NCI-H1092 (cell line): ENCODE results near the gene GSTA5.
"Not testable (repeated sequence)": the region's sequence is repeated elsewhere in the genome, so short reads cannot be mapped to it uniquely, and the experiment has no call there.

Experiments used
- DNase-seq: peaks from one replicate; lab custom pipeline; 2025; lab: John Stamatoyannopoulos, UW

Gene GSTA5

DNA sequence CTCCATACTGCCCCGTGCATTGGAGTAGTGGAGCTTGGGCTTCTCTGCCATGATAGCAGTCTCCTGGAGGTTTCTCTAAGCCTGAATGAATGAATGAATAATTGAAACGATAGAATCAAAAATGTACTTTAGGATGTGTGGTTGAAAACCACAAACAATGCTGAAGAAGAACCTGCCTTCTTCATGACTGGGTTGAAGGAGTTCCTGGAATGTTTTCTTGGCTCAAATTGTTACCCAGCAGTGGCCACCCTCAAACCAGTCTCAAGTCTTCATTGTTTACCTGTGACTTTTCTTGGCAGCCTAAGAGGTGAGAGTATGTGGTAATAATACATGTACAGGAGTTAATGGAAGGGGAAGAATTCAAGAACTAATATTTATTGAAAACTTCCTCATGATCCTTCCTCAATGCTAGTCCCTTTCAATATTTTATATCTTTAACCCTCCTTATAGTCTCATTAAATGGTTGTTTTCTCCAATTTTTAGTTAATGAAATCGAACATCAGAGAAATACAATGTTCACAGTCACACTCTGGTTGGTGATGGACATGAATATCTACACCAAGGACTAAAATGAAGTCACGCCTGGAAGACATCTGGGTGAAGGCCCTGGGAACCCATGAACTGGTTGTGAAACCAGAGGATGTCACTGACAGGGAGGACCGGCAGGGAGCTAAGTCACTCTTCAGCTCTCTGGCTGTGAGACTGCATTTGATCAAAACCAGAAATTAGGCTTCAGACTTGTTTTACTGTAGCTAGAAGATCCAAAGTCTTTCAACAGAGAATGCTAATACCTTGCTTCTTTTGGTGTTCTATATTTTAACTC is at the start of gene GSTA5:
GSTA5 (minus strand) TSS at position 51 of the 823 bp plus-strand sequence.
- no peak for DNase-seq

DNA sequence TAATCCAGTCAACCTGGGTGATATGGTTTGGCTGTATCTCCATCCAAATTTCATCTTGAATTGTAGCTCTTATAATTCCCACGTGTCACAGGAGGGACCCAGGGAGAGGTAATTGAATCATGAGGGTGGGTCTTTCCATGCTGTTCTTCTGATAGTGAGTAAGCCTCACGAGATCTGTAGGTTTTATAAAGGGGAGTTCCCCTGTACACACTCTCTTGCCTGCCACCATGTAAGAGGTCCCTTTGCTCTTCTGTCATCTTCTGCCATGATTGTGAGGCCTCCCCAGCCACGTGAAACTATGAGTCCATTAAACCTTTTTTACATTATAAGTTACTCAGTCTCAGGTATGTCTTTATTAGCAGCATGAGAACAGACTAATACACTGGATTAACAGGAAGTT is 49.4 kb upstream of the GSTA5 start:
- DNase-seq: no peak

- DNase-seq: no peak
Measured at GRCh38 chr6:52887910-52888524, 47.4 kb upstream of the GSTA5 start.

DNA sequence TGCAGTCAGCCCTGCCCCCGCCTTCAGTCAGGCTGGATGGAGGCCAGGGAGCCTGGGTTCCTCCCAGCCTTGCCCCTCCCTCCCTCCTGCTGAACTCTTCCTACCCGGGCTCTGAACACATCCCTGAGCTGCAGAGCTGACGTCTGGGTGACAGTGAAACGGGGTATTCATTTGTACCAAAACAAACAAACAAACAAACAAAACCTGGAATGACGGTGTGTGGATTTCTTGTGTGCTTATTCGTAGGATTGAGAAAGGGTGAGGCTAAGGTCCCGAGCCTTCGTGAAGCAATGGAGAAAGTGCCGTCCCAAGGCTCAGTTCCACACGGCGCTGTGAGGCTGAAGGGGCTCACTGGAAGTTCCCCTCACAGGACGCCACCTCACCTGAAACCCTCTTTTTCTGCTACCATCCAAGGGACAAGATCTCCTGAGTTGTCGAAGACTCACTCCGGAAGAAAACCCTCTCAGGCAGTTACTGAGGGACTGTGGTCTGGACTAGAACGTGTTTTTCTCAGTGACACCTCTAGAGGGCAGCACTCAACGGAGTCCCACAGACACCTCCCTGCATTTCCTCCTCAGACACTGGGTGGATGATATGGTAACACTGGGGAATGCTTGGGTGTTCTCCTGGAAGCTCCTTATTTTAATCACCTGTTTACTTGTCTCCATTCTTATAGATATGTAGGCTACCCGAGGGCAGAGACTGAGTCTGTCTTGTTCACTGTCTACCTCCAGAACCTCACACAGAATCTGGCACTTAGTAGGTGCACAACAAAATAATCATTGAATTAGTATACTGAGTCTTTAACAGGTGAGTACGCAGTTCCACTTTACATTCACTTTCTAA is 41.6 kb upstream of the GSTA5 start:
- DNase-seq: peak; percentile 40

GRCh38 chr6:52881662-52881995 is 41.0 kb upstream of the GSTA5 start:
- no peak for DNase-seq

- no peak for DNase-seq
Measured at GRCh38 chr6:52877786-52878185, 37.2 kb upstream of the GSTA5 start.

DNA sequence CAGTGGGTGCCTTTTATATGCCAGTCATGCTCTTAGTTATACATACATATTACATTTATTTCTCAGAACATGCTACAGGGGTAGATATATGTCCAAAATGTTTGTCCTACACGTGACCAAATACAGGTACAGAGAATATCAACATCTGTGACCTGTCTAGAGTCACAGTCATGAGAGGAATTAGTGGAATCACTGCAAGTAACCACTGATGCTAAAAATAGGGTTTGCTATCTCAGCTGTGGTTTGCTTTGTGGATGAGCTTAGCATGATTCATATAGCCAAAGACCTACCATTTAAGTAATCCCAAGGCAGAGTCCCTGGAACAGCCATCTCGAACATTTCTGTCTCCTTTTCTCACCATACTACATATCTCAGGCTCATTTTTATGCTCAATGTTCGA is 36.6 kb upstream of the GSTA5 start:
- DNase-seq: no peak

GRCh38 chr6:52876056-52876787 is 35.6 kb upstream of the GSTA5 start:
- no peak for DNase-seq

GRCh38 chr6:52872031-52872430 is 31.4 kb upstream of the GSTA5 start:
- no peak for DNase-seq

DNA sequence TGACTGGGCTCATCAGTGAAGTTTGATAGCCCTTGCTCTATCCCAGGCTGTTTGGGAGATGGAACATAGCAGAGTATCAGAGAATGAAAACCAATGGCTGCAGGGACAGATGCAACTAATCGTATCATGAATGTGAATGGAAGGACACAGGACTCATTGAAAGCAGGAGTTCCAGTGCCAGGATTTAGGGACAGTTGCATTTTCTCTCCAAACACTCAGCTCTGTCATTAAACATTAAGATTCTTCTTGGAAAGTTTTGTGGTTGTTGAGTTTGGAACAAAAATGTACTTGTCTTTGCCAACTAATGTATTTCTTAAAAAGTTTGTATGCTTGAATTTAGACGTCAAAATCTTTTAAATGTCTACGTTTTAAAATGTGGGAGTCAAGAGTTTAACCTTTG is 31.0 kb upstream of the GSTA5 start:
- DNase-seq: no peak

DNA sequence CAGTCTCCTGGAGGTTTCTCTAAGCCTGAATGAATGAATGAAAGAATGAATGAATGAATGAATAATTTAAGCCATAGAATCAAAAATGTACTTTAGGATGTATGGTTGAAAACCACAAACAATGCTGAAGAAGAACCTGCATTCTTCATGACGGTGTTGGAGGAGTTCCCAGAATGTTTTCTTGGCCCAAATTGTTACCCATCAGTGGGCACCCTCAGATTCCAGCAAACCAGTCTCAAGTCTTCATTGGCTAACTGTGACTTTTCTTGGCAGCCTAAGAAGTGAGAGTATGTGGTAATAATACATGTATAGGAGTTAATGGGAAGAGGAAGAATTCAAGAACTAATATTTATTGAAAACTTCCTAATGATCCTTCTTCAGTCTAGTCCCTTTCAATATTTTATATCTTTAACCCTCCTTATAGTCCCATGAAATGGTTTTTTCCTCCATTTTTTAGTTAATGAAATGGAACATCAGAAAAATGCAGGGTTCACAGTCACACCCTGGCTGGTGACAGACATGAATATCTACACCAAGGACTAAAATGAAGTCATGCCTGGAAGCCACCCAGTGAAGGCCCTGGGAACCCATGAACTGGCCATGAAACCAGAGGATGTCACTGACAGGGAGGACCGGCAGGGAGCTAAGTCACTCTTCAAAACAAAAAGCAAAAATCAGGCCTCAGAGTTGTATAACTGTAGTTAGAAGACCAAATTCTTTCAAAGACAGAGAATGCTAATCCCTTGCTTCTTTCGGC is 29.9 kb upstream of the GSTA5 start:
- DNase-seq: not testable (repeated sequence)

GRCh38 chr6:52868899-52869298 is 28.3 kb upstream of the GSTA5 start:
- not testable (repeated sequence) for DNase-seq

GRCh38 chr6:52868240-52868639 is 27.6 kb upstream of the GSTA5 start:
- DNase-seq: no peak

GRCh38 chr6:52861151-52861550 is 20.5 kb upstream of the GSTA5 start:
- not testable (repeated sequence) for DNase-seq

- no peak for DNase-seq
Measured at GRCh38 chr6:52858416-52858815, 17.8 kb upstream of the GSTA5 start.

DNA sequence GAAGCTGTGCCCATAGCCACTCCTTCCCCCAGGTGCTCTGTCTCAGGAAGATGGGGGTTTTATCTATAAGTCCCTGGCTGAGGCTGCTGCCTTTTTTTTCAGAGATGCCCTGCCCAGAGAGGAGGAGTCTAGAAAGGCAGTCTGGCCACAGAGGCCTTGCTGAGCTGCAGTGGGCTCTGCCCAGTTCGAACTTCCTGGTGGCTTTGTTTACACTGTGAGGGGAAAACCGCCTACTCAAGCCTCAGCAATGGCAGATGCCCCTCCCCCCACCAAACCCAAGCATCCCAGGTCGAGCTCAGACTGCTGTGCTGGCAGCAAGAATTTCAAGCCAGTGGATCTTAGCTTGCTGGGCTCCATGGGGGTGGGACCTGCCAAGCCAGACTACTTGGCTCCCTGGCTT is 15.5 kb upstream of the GSTA5 start:
- DNase-seq: not testable (repeated sequence)

GRCh38 chr6:52849137-52849536 is 8.5 kb upstream of the GSTA5 start:
- DNase-seq: no peak

GRCh38 chr6:52846002-52846401 is 5.4 kb upstream of the GSTA5 start:
- no peak for DNase-seq

DNA sequence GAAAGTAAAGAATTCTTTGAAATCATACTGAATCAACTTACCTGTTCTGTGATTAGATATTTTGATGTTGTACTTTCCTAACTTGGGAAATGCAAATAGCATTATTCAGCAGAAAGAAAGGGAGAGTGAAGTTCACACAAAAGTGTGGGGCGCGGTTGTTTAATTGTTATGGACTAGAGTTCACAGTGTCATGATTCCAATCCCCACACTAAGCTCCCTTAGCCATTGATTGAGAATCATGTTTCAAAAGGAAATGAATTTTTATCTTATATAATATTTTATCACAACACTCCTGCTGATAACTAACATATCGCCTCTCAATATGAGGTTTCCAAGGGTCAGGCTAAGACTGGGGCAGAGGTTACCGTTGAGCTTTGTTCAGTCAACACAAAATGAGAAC is 3.0 kb upstream of the GSTA5 start:
- no peak for DNase-seq

DNA sequence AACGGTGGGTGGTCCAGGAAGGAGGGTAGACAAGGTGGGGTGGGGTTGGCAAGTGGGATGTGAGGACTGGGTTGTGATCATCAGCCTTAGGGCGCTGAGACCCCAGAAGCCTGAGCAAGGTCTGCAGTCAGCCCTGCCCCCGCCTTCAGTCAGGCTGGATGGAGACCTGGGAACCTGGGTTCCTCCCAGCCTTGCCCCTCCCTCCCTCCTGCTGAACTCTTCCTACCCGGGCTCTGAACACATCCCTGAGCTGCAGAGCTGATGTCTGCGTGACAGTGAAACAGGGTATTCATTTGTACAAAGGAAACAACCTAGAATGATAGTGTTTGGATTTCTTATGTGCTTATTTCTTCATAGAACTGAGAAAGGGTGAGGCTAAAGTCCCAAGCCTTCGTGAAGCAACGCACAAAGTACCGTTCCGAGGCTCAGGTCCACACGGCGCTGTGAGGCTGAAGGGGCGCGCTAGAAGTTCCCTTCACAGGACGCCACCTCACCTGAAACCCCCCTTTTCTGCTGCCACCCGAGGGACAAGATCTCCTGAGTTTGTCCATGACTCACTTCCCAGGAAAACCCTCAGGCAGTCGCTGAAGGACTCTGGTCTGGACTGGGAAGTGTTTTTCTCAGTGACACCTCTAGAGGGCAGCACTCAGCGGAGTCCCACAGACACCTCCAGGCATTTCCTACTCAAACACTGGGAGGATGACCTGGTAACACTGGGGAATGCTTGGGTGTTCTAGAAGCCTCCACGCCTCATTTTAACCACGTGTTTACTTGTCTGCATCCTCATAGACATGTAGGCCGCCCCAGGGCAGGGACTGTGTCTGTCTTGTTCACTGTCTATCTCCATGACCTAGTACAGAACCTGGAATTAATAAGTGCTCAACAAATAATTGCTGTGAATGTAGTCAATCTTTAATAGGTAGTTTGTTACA is 1.2 kb downstream of the GSTA5 start:
- DNase-seq: no peak
